ENCODE data around the gene TAS2R10. TPM values are rescaled to one million over a fixed set of nuclear protein-coding genes. Genes with fewer than 3 reads are reported as not detected.

The TAS2R10 gene
- total RNA-seq, 6 experiments from 2014 or later = 0.16 to 0.18 TPM; not detected in 4

- Mint-ChIP-seq H3K27me3 (ENCODE audit: insufficient read depth) (peaks cover 3% of the 10 kb centered on the region; the same call in 1 of the 2 replicates), H3K4me3 (no peak overlapping the region), H3K27ac (no peak overlapping the region), H3K9me3 (no peaks in the 10 kb centered on the region), H3K4me1 (ENCODE audit: low read depth) (no peaks in the 10 kb centered on the region), H3K36me3 (ENCODE audit: low read depth) (no peaks in the 10 kb centered on the region)
- no peak for DNase-seq
- no peak for TF ChIP-seq CTCF (IDR thresholded peaks at IDR 0.05)
These were observed 42.9 kb downstream of the TAS2R10 start for GRCh38 chr12:10783252-10783651.

- Mint-ChIP-seq H3K36me3 (ENCODE audit: low read depth) (no peaks in the 10 kb centered on the region), H3K4me3 (no peak overlapping the region), H3K9me3 (no peaks in the 10 kb centered on the region), H3K27me3 (ENCODE audit: insufficient read depth) (peaks cover 3% of the 10 kb centered on the region), H3K27ac (no peak overlapping the region), H3K4me1 (ENCODE audit: low read depth) (no peaks in the 10 kb centered on the region)
- DNase-seq = no peak
- TF ChIP-seq CTCF (IDR thresholded peaks at IDR 0.05) = no peak
These were observed 47.1 kb downstream of the TAS2R10 start for GRCh38 chr12:10779103-10779502.

Other genes with a start within 250 kb of the TAS2R10 start
- gene MAGOHB, start 212.7 kb downstream of the TAS2R10 start, total RNA-seq (2021; fragmentation: NEBNext Ultra II Directional; extraction: Animal tissue kit (Norgen Biotek cat#: 25700)) = 10 to 100 TPM; 40.7 to 50.7 (median 47.4) TPM
- gene STYK1, start 152.3 kb downstream of the TAS2R10 start, total RNA-seq (2021; fragmentation: NEBNext Ultra II Directional; extraction: Animal tissue kit (Norgen Biotek cat#: 25700)) = 1 to 10 TPM; 1.1 to 3.0 (median 1.8) TPM
- 100 to 1,000 TPM; 202 to 251 (median 218) TPM for gene YBX3, start 103.0 kb downstream of the TAS2R10 start, total RNA-seq (2021; fragmentation: NEBNext Ultra II Directional; extraction: Animal tissue kit (Norgen Biotek cat#: 25700))
- gene TAS2R7, start 23.7 kb downstream of the TAS2R10 start, total RNA-seq (2021; fragmentation: NEBNext Ultra II Directional; extraction: Animal tissue kit (Norgen Biotek cat#: 25700)) = not detected
- gene TAS2R8, start 19.1 kb downstream of the TAS2R10 start, total RNA-seq (2021; fragmentation: NEBNext Ultra II Directional; extraction: Animal tissue kit (Norgen Biotek cat#: 25700)) = not detected
- not detected for gene TAS2R9, start 16.2 kb downstream of the TAS2R10 start, total RNA-seq (2021; fragmentation: NEBNext Ultra II Directional; extraction: Animal tissue kit (Norgen Biotek cat#: 25700))
- 1 to 10 TPM in 5 of 6 experiments, not detected in 1; 1.0 to 1.3 (median 1.2) TPM for gene PRR4, start 23.1 kb upstream of the TAS2R10 start, total RNA-seq (2021; fragmentation: NEBNext Ultra II Directional; extraction: Animal tissue kit (Norgen Biotek cat#: 25700))
- gene PRH1, start 57.9 kb upstream of the TAS2R10 start, total RNA-seq (2021; fragmentation: NEBNext Ultra II Directional; extraction: Animal tissue kit (Norgen Biotek cat#: 25700)) = 1 to 10 TPM; 4.2 to 8.2 (median 6.4) TPM
- under 1 TPM in 4 of 6 experiments, not detected in 2; 0.17 to 0.23 (median 0.18) TPM for gene TAS2R13, start 83.2 kb upstream of the TAS2R10 start, total RNA-seq (2021; fragmentation: NEBNext Ultra II Directional; extraction: Animal tissue kit (Norgen Biotek cat#: 25700))
- not detected for gene PRH2, start 102.9 kb upstream of the TAS2R10 start, total RNA-seq (2021; fragmentation: NEBNext Ultra II Directional; extraction: Animal tissue kit (Norgen Biotek cat#: 25700))
- 1 to 10 TPM; 1.1 to 1.6 (median 1.5) TPM for gene TAS2R14, start 112.9 kb upstream of the TAS2R10 start, total RNA-seq (2021; fragmentation: NEBNext Ultra II Directional; extraction: Animal tissue kit (Norgen Biotek cat#: 25700))
- under 1 TPM in 4 of 6 experiments, not detected in 2; 0.19 to 0.32 (median 0.22) TPM for gene TAS2R50, start 160.6 kb upstream of the TAS2R10 start, total RNA-seq (2021; fragmentation: NEBNext Ultra II Directional; extraction: Animal tissue kit (Norgen Biotek cat#: 25700))
- gene TAS2R20, start 171.9 kb upstream of the TAS2R10 start, total RNA-seq (2021; fragmentation: NEBNext Ultra II Directional; extraction: Animal tissue kit (Norgen Biotek cat#: 25700)) = under 1 TPM; 0.18 to 0.47 (median 0.31) TPM
- gene TAS2R19, start 196.3 kb upstream of the TAS2R10 start, total RNA-seq (2021; fragmentation: NEBNext Ultra II Directional; extraction: Animal tissue kit (Norgen Biotek cat#: 25700)) = under 1 TPM; 0.28 to 0.97 (median 0.52) TPM
- 1 to 10 TPM in 1 of 6 experiments, under 1 TPM in 5; 0.43 to 1.2 (median 0.63) TPM for gene TAS2R31, start 205.0 kb upstream of the TAS2R10 start, total RNA-seq (2021; fragmentation: NEBNext Ultra II Directional; extraction: Animal tissue kit (Norgen Biotek cat#: 25700))
- under 1 TPM in 3 of 6 experiments, not detected in 3; 0.22 to 0.48 (median 0.35) TPM for gene TAS2R46, start 235.9 kb upstream of the TAS2R10 start, total RNA-seq (2021; fragmentation: NEBNext Ultra II Directional; extraction: Animal tissue kit (Norgen Biotek cat#: 25700))